K562 treated with DMSO at 1 percent for 12 hours (cell line): ENCODE data around the gene EGFR. TPM values are rescaled to one million over a fixed set of nuclear protein-coding genes. Genes with fewer than 3 reads are reported as not detected.

ENCODE experiments used
- total RNA-seq: library from RNA; unstranded; fragments of 300-600 nt; gene quantifications from 2 replicates; pipeline ENCODE4 v1.2.3, GENCODE V29; 2022; ENCODE audit not compliant: insufficient read depth

The EGFR gene
- not detected in 2 replicates for total RNA-seq

GRCh38 chr7:55018361-55019190 is at the start of gene EGFR:
EGFR (plus strand) TSS chr7:55019017; CDS start chr7:55019278, 261 bp downstream.

